DOHH2 (cell line): ENCODE measurements around the gene CFL2.

Experiments
- H3F3A ChIP-seq: fragments of 200-600 bp; sonication (generic), shearing (Covaris generic); 2 replicates; pipeline ENCODE4 v1.6.0; 2016; ENCODE audit warnings: antibody characterized with exemption, mild to moderate bottlenecking; ENCODE audit not compliant: control insufficient read depth, insufficient read depth
- H3K27ac ChIP-seq: fragments of 200-600 bp; sonication (generic); 2 replicates; pipeline ENCODE4 v1.5.1; 2014; ENCODE audit warnings: low read depth, mild to moderate bottlenecking, low read length, moderate library complexity
- H3K27me3 ChIP-seq: fragments of 200-600 bp; sonication (generic); 2 replicates; pipeline ENCODE4 v1.6.1; 2014; ENCODE audit warnings: mild to moderate bottlenecking, low read length, mixed read lengths; ENCODE audit not compliant: control insufficient read depth
- H3K36me3 ChIP-seq: fragments of 200-600 bp; sonication (generic); 2 replicates; pipeline ENCODE4 v1.6.1; 2014; ENCODE audit warnings: mild to moderate bottlenecking, low read length, moderate library complexity, mixed read lengths; ENCODE audit not compliant: control insufficient read depth
- H3K4me1 ChIP-seq: fragments of 200-600 bp; sonication (generic); 2 replicates; pipeline ENCODE4 v1.6.1; 2014; ENCODE audit warnings: mild to moderate bottlenecking, low read length, mixed read lengths; ENCODE audit not compliant: control insufficient read depth
- H3K4me2 ChIP-seq: fragments of 200-600 bp; sonication (generic); 2 replicates; pipeline ENCODE4 v1.6.0; 2014; ENCODE audit warnings: mild to moderate bottlenecking, low read length, moderate library complexity
- H3K4me3 ChIP-seq: fragments of 200-600 bp; sonication (generic); 2 replicates; pipeline ENCODE4 v1.5.1; 2014; ENCODE audit warnings: mild to moderate bottlenecking, low read length, mixed read lengths
- H3K79me2 ChIP-seq: fragments of 200-600 bp; sonication (generic); 2 replicates; pipeline ENCODE4 v1.6.1; 2014; ENCODE audit warnings: mild to moderate bottlenecking, low read length, mixed read lengths; ENCODE audit not compliant: control insufficient read depth
- H3K9me2 ChIP-seq: fragments of 200-600 bp; sonication (generic); replicated peaks from 2 replicates; pipeline ENCODE4 v1.6.1; 2014; ENCODE audit warnings: mild to moderate bottlenecking, low read length, mixed read lengths; ENCODE audit not compliant: control insufficient read depth
- H3K9me3 ChIP-seq: fragments of 200-600 bp; sonication (generic); 2 replicates; pipeline ENCODE4 v1.6.1; 2014; ENCODE audit warnings: antibody characterized with exemption, low read length, mixed read lengths; ENCODE audit not compliant: control insufficient read depth, insufficient read depth
- H4K20me1 ChIP-seq: fragments of 200-600 bp; sonication (generic); 2 replicates; pipeline ENCODE4 v1.6.0; 2014; ENCODE audit warnings: low read depth, mild to moderate bottlenecking, antibody characterized with exemption, low read length, moderate library complexity; ENCODE audit not compliant: control insufficient read depth, insufficient read depth
- EZH2phosphoT487 ChIP-seq: fragments of 200-600 bp; sonication (generic); IDR thresholded peaks from 2 replicates; pipeline ENCODE4 v1.6.1; 2017; ENCODE audit warnings: borderline replicate concordance, mild to moderate bottlenecking, antibody characterized with exemption, low read length, moderate library complexity, mixed read lengths
- TF ChIP-seq, protein P1 (sequence below): fragments of 200-600 bp; sonication (generic); IDR thresholded peaks from one replicate; pipeline ENCODE4 v1.5.1; 2014; ENCODE audit warnings: antibody characterized with exemption, mild to moderate bottlenecking, low read depth, low read length; ENCODE audit not compliant: poor library complexity, severe bottlenecking

The CFL2 gene

DNA sequence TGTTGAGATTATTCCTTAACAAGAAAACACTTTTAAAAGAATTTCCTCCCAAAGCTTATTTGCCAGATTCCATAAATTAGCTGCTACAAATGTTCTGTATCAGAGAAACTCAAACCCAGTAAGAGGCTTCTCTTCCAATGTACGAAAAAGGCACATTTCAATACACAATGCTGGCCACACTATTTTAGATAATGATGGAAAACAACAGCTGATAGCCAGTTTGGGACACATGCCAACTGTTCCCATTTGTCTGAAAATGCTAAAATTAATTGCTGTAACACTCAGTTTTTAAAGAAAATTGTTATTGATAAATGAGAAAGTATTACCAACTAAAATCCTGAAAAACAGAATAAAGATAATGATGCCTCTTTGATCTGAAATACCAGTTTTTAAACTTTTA is 4.4 kb downstream of the CFL2 start:
- Histone ChIP-seq H3F3A (peaks cover 14% of the 10 kb centered on the region), H3K27me3 (no peaks in the 10 kb centered on the region), H3K79me2 (peaks cover 50% of the 10 kb centered on the region), H3K9me2 (no peaks in the 10 kb centered on the region), H3K4me1 (peaks cover 48% of the 10 kb centered on the region), H3K9me3 (no peaks in the 10 kb centered on the region), H3K27ac (peak overlapping the region; percentile 69), H3K4me2 (peak overlapping the region; percentile 88), H4K20me1 (no peaks in the 10 kb centered on the region), H3K4me3 (peak overlapping the region; percentile 86), H3K36me3 (peaks cover 46% of the 10 kb centered on the region)
- TF ChIP-seq, protein P1, sequence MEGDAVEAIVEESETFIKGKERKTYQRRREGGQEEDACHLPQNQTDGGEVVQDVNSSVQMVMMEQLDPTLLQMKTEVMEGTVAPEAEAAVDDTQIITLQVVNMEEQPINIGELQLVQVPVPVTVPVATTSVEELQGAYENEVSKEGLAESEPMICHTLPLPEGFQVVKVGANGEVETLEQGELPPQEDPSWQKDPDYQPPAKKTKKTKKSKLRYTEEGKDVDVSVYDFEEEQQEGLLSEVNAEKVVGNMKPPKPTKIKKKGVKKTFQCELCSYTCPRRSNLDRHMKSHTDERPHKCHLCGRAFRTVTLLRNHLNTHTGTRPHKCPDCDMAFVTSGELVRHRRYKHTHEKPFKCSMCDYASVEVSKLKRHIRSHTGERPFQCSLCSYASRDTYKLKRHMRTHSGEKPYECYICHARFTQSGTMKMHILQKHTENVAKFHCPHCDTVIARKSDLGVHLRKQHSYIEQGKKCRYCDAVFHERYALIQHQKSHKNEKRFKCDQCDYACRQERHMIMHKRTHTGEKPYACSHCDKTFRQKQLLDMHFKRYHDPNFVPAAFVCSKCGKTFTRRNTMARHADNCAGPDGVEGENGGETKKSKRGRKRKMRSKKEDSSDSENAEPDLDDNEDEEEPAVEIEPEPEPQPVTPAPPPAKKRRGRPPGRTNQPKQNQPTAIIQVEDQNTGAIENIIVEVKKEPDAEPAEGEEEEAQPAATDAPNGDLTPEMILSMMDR: no peak
- TF ChIP-seq EZH2phosphoT487: no peak

GRCh38 chr14:34707722-34708121 is 6.7 kb downstream of the CFL2 start:
- Histone ChIP-seq H3K27ac (no peak overlapping the region), H4K20me1 (no peaks in the 10 kb centered on the region), H3K4me3 (no peak overlapping the region), H3K9me2 (no peaks in the 10 kb centered on the region), H3K9me3 (no peaks in the 10 kb centered on the region), H3K4me2 (no peak overlapping the region), H3K4me1 (peaks cover 41% of the 10 kb centered on the region), H3F3A (peaks cover 15% of the 10 kb centered on the region), H3K79me2 (peaks cover 33% of the 10 kb centered on the region), H3K36me3 (peaks cover 31% of the 10 kb centered on the region), H3K27me3 (no peaks in the 10 kb centered on the region)
- no peak for TF ChIP-seq EZH2phosphoT487
- TF ChIP-seq, protein P1: no peak

- Histone ChIP-seq H3K4me1 (peaks cover 6% of the 10 kb centered on the region), H3K79me2 (no peaks in the 10 kb centered on the region), H3K27me3 (no peaks in the 10 kb centered on the region), H3K27ac (no peak overlapping the region), H3K9me2 (no peaks in the 10 kb centered on the region), H3K9me3 (no peaks in the 10 kb centered on the region), H4K20me1 (no peaks in the 10 kb centered on the region), H3K4me3 (no peak overlapping the region), H3F3A (peaks cover 7% of the 10 kb centered on the region; the same call in 1 of the 2 replicates), H3K36me3 (no peaks in the 10 kb centered on the region), H3K4me2 (no peak overlapping the region)
- TF ChIP-seq, protein P1: no peak
- no peak for TF ChIP-seq EZH2phosphoT487
Observed at GRCh38 chr14:34701808-34702207, 12.6 kb downstream of the CFL2 start.
